Endothelial cell of umbilical vein (primary cell): Measurements from ENCODE around the gene RNF151. TPM values are rescaled to one million over a fixed set of nuclear protein-coding genes. Genes with fewer than 3 reads are reported as not detected.

Source experiments
- BruUV-seq: library from RNA; stranded (reverse); fragments of 400-500 nt; replicated peaks from 2 replicates; lab custom pipeline; 2021; lab: Mats Ljungman, UMichigan
- CTCF ChIA-PET: fragments of 300-600, 350-600 bp; sonication (Branson Sonifier 250); formaldehyde crosslinking; loops from one replicate; lab custom pipeline; 2021; ENCODE audit warnings: antibody characterized with exemption, inconsistent platforms; lab: Charles Lee
- POLR2A ChIA-PET: fragments of 300-600, 350-600 bp; sonication (Branson Sonifier 250); formaldehyde crosslinking; loops from one replicate; lab custom pipeline; 2021; ENCODE audit warnings: antibody characterized with exemption, inconsistent platforms; lab: Charles Lee
- DNase-seq: peaks from one replicate; pipeline ENCODE4 v3.0.0-alpha.2; 2011; ENCODE audit warnings: low read depth, low spot score
- FAIRE-seq: peaks from 2 replicates; lab custom pipeline; 2011; peaks lifted over from hg19 to GRCh38; lab: Jason Lieb, UNC
- H2AFZ ChIP-seq: 2 replicates; pipeline ENCODE4 v1.6.0; 2012; ENCODE audit warnings: low read depth, low read length, control low read depth, inconsistent platforms
- H3K27ac ChIP-seq: 2 replicates; pipeline ENCODE4 v1.5.1; 2011; ENCODE audit warnings: low read depth, mild to moderate bottlenecking, control low read depth, low read length, moderate library complexity; ENCODE audit not compliant: insufficient read depth
- H3K27me3 ChIP-seq, 2 experiments: 2 replicates each; pipeline versions ENCODE4 v1.6.0 to v1.6.1; 2011; ENCODE audit warnings: low read length in 2 of 2, mixed read lengths in 1 of 2; ENCODE audit not compliant: control insufficient read depth in 2 of 2, insufficient read depth in 2 of 2
- H3K36me3 ChIP-seq, 2 experiments: 2 replicates in 1 of 2; 3 replicates in 1 of 2; pipeline ENCODE4 v1.5.1; 2011; ENCODE audit warnings: low read length in 2 of 2, mild to moderate bottlenecking in 1 of 2, moderate library complexity in 1 of 2; ENCODE audit not compliant: control insufficient read depth in 2 of 2, insufficient read depth in 2 of 2; ENCODE audit errors: extremely low read depth in 1 of 2
- H3K4me1 ChIP-seq: 3 replicates; pipeline ENCODE4 v1.5.1; 2011; ENCODE audit warnings: mild to moderate bottlenecking, low read length; ENCODE audit not compliant: control insufficient read depth, insufficient read depth; ENCODE audit errors: extremely low read depth
- H3K4me2 ChIP-seq: 2 replicates; pipeline ENCODE4 v1.6.1; 2011; ENCODE audit warnings: low read length, control low read depth, mixed read lengths; ENCODE audit not compliant: insufficient read depth
- H3K4me3 ChIP-seq, 3 experiments: fragments of 200-600 bp in 1 of 3; sonication (generic), shearing (Covaris generic) in 1 of 3; replicated peaks in 1 of 3; 2 replicates each; pipeline ENCODE4 v1.5.1; 2011 to 2016; ENCODE audit warnings: control low read depth in 3 of 3, low read length in 3 of 3, mild to moderate bottlenecking in 2 of 3, inconsistent platforms in 1 of 3, low read depth in 1 of 3, moderate library complexity in 1 of 3; ENCODE audit not compliant: insufficient read depth in 1 of 3
- H3K79me2 ChIP-seq: 2 replicates; pipeline ENCODE4 v1.6.0; 2012; ENCODE audit warnings: low read length, inconsistent platforms; ENCODE audit not compliant: control insufficient read depth, insufficient read depth
- H3K9ac ChIP-seq: replicated peaks from 2 replicates; pipeline ENCODE3; 2011; ENCODE audit warnings: low read length, control low read depth; ENCODE audit not compliant: insufficient read depth; ENCODE audit errors: extremely low read depth
- H3K9me1 ChIP-seq: replicated peaks from 3 replicates; pipeline ENCODE4 v1.6.0; 2011; ENCODE audit warnings: mild to moderate bottlenecking, low read length; ENCODE audit not compliant: control insufficient read depth, insufficient read depth; ENCODE audit errors: extremely low read depth
- H3K9me3 ChIP-seq: replicated peaks from 2 replicates; pipeline ENCODE4 v1.5.1; 2012; ENCODE audit warnings: low read length, inconsistent platforms; ENCODE audit not compliant: control insufficient read depth, insufficient read depth
- H4K20me1 ChIP-seq: replicated peaks from 2 replicates; pipeline ENCODE3; 2011; ENCODE audit warnings: mild to moderate bottlenecking, low read length; ENCODE audit not compliant: control insufficient read depth, insufficient read depth; ENCODE audit errors: extremely low read depth
- EZH2 ChIP-seq: IDR thresholded peaks from 2 replicates; pipeline ENCODE4 v1.6.1; 2012; ENCODE audit warnings: borderline replicate concordance, low read depth, mild to moderate bottlenecking, moderate library complexity, low read length, inconsistent platforms; ENCODE audit not compliant: severe bottlenecking
- FOS ChIP-seq: IDR thresholded peaks from 2 replicates; pipeline ENCODE4 v1.6.1; 2011; ENCODE audit warnings: mild to moderate bottlenecking, low read length, moderate library complexity, borderline replicate concordance; ENCODE audit not compliant: insufficient read depth
- GATA2 ChIP-seq: IDR thresholded peaks from 2 replicates; pipeline ENCODE4 v1.7.0; 2011; ENCODE audit warnings: low read depth, mild to moderate bottlenecking, moderate library complexity, mixed read lengths, low read length; ENCODE audit not compliant: insufficient read length, insufficient read depth
- JUN ChIP-seq: IDR thresholded peaks from 2 replicates; pipeline ENCODE4 v1.6.1; 2011; ENCODE audit warnings: borderline replicate concordance, low read depth; ENCODE audit not compliant: insufficient read length, insufficient read depth
- MYC ChIP-seq: IDR thresholded peaks from one replicate; pipeline ENCODE4 v1.6.1; 2011; ENCODE audit warnings: mild to moderate bottlenecking, low read depth, low read length
- POLR2A ChIP-seq: IDR thresholded peaks from 2 replicates; pipeline ENCODE4 v1.6.1; 2012; ENCODE audit warnings: low read depth, mild to moderate bottlenecking, control low read depth, low read length
- POLR2AphosphoS5 ChIP-seq: IDR thresholded peaks from 2 replicates; pipeline ENCODE4 v1.6.1; 2012; ENCODE audit warnings: low read depth, mild to moderate bottlenecking, control low read depth, low read length, moderate library complexity; ENCODE audit not compliant: insufficient read depth
- dilution Hi-C: fragments of 300-500 bp; cut with MboI; formaldehyde crosslinking; loops from one replicate; pipeline ENCODE4 v1.15.0; 2019; ENCODE audit warnings: low sequenced_read_pairs; ENCODE audit not compliant: extremely low pct_ligation_motif_present
- intact Hi-C: fragments of 100-400 bp; cut with micrococcal nuclease; formaldehyde crosslinking; loops from one replicate; pipeline ENCODE4 v1.10.0; 2022
- polyA plus RNA-seq, 4 experiments: library from polyadenylated mRNA; depleted of rRNA in 3 of 4; stranded (reverse) in 3 of 4; unstranded in 1 of 4; fragments of >200 nt; gene quantifications; 2 replicates each; pipeline versions ENCODE4 v1.2.1 to v1.2.3, GENCODE V29; 2011 to 2012; ENCODE audit warnings: missing spikeins in 1 of 4
- total RNA-seq: library from RNA; stranded (reverse); gene quantifications from 2 replicates; pipeline ENCODE4 v1.2.3, GENCODE V29; 2021
- TF ChIP-seq, protein P1 (sequence below), 2 donors: IDR thresholded peaks; 1 replicate in 1 of 2; 2 replicates in 1 of 2; pipeline ENCODE4 v1.5.1; 2011; ENCODE audit warnings: low read length in 2 of 2, mild to moderate bottlenecking in 2 of 2, moderate library complexity in 2 of 2, control low read depth in 1 of 2, inconsistent platforms in 1 of 2, low read depth in 1 of 2; ENCODE audit not compliant: insufficient read depth in 1 of 2; ENCODE audit errors: extremely low read depth in 1 of 2
- TF ChIP-seq, protein P2 (sequence below): IDR thresholded peaks from 2 replicates; pipeline ENCODE4 v1.6.1; 2011; ENCODE audit not compliant: insufficient read depth, insufficient read length

RNF151 gene
- total and polyA plus RNA-seq, 2 donors (not counting 3 experiments of a cell fraction or from before 2014, with no cell fraction given): not detected

DNA sequence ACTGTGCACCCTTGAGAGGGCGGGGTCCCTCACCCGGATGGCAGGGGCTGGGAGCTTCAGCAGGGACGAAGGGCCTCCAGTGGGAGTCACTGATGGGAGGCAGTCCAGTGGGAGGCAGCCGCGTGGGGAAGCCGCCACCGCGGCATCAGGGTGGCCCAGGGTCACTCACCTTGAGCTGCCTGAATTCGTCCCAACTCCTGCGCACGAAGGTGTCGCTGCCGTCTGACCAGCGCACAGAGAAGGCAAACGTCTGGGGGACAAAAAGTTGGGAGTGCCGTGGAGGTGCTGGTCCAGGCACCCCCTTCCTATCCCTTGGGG, 14.1 kb downstream of the RNF151 start:
- H3K4me3 ChIP-seq: no peak overlapping the region
- no peak for DNase-seq
- TF ChIP-seq FOS (no peak), POLR2AphosphoS5 (peak; percentile 10)
- no peak for FAIRE-seq
- no peaks in the 10 kb centered on the region for H4K20me1 ChIP-seq
- H3K36me3 ChIP-seq: peaks cover 7 to 25% of the 10 kb centered on the region in 2 experiments
- no peak overlapping the region for H3K4me2 ChIP-seq
- peaks cover 35 to 41% of the 10 kb centered on the region in 2 experiments for H3K27me3 ChIP-seq
- H3K4me1 ChIP-seq: peaks cover 15% of the 10 kb centered on the region
- H3K9me3 ChIP-seq: no peaks in the 10 kb centered on the region
- no peaks in the 10 kb centered on the region for H3K9me1 ChIP-seq
- no TSS peak for BruUV-seq
- ChIA-PET POLR2A (interaction anchor here (0.6 kb wide), 1 partner anchor 175 kb away, joined by 4 read pairs; the partner anchor contains the start of gene TRAF7), CTCF (interaction anchor here (5.0 kb wide), 1 partner anchor 160 kb away, joined by 21 read pairs; no protein-coding TSS in a partner anchor)
- intact Hi-C loops: no loop called here
- H3K27ac ChIP-seq: no peak overlapping the region
- dilution Hi-C loops: no loop called here
- H3K9ac ChIP-seq: no peak overlapping the region
- H2AFZ ChIP-seq: no peak overlapping the region
- peaks cover 5% of the 10 kb centered on the region for H3K79me2 ChIP-seq

DNA sequence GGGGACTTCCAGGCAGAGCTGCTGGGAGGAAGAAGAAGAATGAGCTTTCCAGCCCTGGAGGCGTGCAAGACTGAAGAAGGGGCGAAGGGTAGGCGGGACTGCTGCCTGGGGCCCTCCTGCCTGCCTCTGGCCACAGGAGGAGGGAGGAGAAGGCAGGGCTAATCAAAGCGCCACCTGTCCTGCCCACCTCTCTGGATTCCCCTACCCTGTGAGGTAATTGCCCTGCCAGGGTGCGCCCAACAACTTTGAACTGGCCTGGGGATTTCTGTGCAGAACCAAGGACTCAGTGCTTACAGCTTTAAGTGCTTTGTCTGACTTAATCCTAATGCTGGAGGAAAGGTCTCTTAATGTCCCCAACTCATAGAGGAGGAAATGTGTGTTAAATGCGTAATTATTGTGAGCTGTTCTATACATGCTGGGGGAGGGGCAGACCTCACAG, 14.8 kb downstream of the RNF151 start, which contains the start of gene NOXO1:
Gene NOXO1 (minus strand): TSS at position 72 of the 439 bp plus-strand sequence. CDS start 290 bp downstream, outside the sequence.
- FAIRE-seq (no peak), DNase-seq (no peak)
- no peaks in the 10 kb centered on the region for H3K9me1 ChIP-seq
- H2AFZ ChIP-seq: no peak within 1 kb of the TSS
- ChIA-PET POLR2A (interaction anchor here (1.5 kb wide), 1 partner anchor 17 kb away, joined by 5 read pairs; the partner anchor contains the start of gene RPS2), CTCF (interaction anchor here (5.0 kb wide), 1 partner anchor 159 kb away, joined by 21 read pairs; no protein-coding TSS in a partner anchor)
- intact Hi-C loops: no loop called here
- TF ChIP-seq MYC: no peak
- TF ChIP-seq EZH2: no peak
- TF ChIP-seq FOS: no peak
- TF ChIP-seq, protein P1, sequence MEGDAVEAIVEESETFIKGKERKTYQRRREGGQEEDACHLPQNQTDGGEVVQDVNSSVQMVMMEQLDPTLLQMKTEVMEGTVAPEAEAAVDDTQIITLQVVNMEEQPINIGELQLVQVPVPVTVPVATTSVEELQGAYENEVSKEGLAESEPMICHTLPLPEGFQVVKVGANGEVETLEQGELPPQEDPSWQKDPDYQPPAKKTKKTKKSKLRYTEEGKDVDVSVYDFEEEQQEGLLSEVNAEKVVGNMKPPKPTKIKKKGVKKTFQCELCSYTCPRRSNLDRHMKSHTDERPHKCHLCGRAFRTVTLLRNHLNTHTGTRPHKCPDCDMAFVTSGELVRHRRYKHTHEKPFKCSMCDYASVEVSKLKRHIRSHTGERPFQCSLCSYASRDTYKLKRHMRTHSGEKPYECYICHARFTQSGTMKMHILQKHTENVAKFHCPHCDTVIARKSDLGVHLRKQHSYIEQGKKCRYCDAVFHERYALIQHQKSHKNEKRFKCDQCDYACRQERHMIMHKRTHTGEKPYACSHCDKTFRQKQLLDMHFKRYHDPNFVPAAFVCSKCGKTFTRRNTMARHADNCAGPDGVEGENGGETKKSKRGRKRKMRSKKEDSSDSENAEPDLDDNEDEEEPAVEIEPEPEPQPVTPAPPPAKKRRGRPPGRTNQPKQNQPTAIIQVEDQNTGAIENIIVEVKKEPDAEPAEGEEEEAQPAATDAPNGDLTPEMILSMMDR (IDR thresholded peaks at IDR 0.05; ENCODE audit: extremely low read depth in 1 of 2, insufficient read depth in 1 of 2, low read depth in 1 of 2, low read length in 2 of 2): no peak
- TF ChIP-seq GATA2: no peak
- TF ChIP-seq POLR2A: no peak
- TF ChIP-seq JUN: no peak
- TF ChIP-seq, protein P2, sequence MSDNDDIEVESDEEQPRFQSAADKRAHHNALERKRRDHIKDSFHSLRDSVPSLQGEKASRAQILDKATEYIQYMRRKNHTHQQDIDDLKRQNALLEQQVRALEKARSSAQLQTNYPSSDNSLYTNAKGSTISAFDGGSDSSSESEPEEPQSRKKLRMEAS: no peak
- no peak for TF ChIP-seq POLR2AphosphoS5
- peaks cover 3 to 24% of the 10 kb centered on the region in 2 experiments for H3K36me3 ChIP-seq
- no peak within 1 kb of the TSS for H3K4me3 ChIP-seq
- H3K27me3 ChIP-seq: peaks cover 35 to 41% of the 10 kb centered on the region in 2 experiments
- dilution Hi-C loops: no loop called here
- H4K20me1 ChIP-seq: no peaks in the 10 kb centered on the region
- no peak within 1 kb of the TSS for H3K27ac ChIP-seq
- H3K9me3 ChIP-seq: no peaks in the 10 kb centered on the region
- H3K4me1 ChIP-seq: peaks cover 15% of the 10 kb centered on the region
- no peak within 1 kb of the TSS for H3K4me2 ChIP-seq
- no TSS peak for BruUV-seq
- peaks cover 5% of the 10 kb centered on the region for H3K79me2 ChIP-seq
- H3K9ac ChIP-seq: no peak within 1 kb of the TSS
